Mesenchymal stem cell (in vitro differentiated cells and primary cell): ENCODE results near the gene PSMA6.
A peak's percentile ranks its signal among the peaks of the same experiment; 100 is the strongest.
"Not testable (repeated sequence)": the region's sequence is repeated elsewhere in the genome, so short reads cannot be mapped to it uniquely, and the experiment has no call there.

Experiments
- DNase-seq: peaks from one replicate; pipeline ENCODE4 v3.0.0-alpha.2; 2013
- H2AFZ ChIP-seq: one replicate; pipeline ENCODE4 v1.6.1; 2013; ENCODE audit warnings: low read depth, mild to moderate bottlenecking, control low read depth, inconsistent platforms, low read length, moderate library complexity
- H2AK5ac ChIP-seq: 2 replicates; pipeline ENCODE4 v1.6.1; 2013; ENCODE audit warnings: low read length, moderate library complexity, mild to moderate bottlenecking, inconsistent platforms; ENCODE audit not compliant: severe bottlenecking
- H2BK120ac ChIP-seq: one replicate; pipeline ENCODE4 v1.6.1; 2013; ENCODE audit warnings: low read depth, mild to moderate bottlenecking, inconsistent platforms, low read length, moderate library complexity
- H2BK12ac ChIP-seq, 2 experiments: one replicate each; pipeline ENCODE4 v1.6.1; 2013; ENCODE audit warnings: inconsistent platforms in 2 of 2, low read length in 2 of 2, mild to moderate bottlenecking in 2 of 2, moderate library complexity in 2 of 2, control low read depth in 1 of 2
- H2BK15ac ChIP-seq: one replicate; pipeline ENCODE4 v1.6.1; 2013; ENCODE audit warnings: mild to moderate bottlenecking, low read depth, inconsistent platforms; ENCODE audit not compliant: poor library complexity, severe bottlenecking
- H2BK5ac ChIP-seq: 2 replicates; pipeline ENCODE4 v1.6.1; 2013; ENCODE audit warnings: low read depth, mild to moderate bottlenecking, low read length, control low read depth, inconsistent platforms; ENCODE audit not compliant: poor library complexity, severe bottlenecking
- H3K14ac ChIP-seq, 2 experiments: one replicate each; pipeline ENCODE4 v1.6.1; 2013; ENCODE audit warnings: inconsistent platforms in 2 of 2, low read length in 2 of 2, control low read depth in 1 of 2, mild to moderate bottlenecking in 1 of 2, moderate library complexity in 1 of 2
- H3K18ac ChIP-seq, 2 experiments: one replicate each; pipeline ENCODE4 v1.6.1; 2013; ENCODE audit warnings: inconsistent platforms in 2 of 2, low read length in 2 of 2, control low read depth in 1 of 2, low read depth in 1 of 2, mild to moderate bottlenecking in 1 of 2
- H3K23ac ChIP-seq, 2 experiments: one replicate each; pipeline ENCODE4 v1.6.1; 2013; ENCODE audit warnings: inconsistent platforms in 2 of 2, low read length in 2 of 2, mild to moderate bottlenecking in 2 of 2, moderate library complexity in 2 of 2, control low read depth in 1 of 2
- H3K27ac ChIP-seq: 2 replicates; pipeline ENCODE4 v1.5.1; 2013; ENCODE audit warnings: mild to moderate bottlenecking, moderate library complexity, low read length, control low read depth, inconsistent platforms; ENCODE audit not compliant: poor library complexity, severe bottlenecking
- H3K27me3 ChIP-seq, 2 experiments: 2 replicates each; pipeline versions ENCODE4 v1.6.1 to v1.7.0; 2013; ENCODE audit warnings: low read length in 2 of 2, mild to moderate bottlenecking in 2 of 2, moderate library complexity in 2 of 2, control low read depth in 1 of 2, inconsistent platforms in 1 of 2; ENCODE audit not compliant: control insufficient read depth in 1 of 2, insufficient read depth in 1 of 2
- H3K36me3 ChIP-seq, 2 experiments: 2 replicates each; pipeline versions ENCODE4 v1.6.1 to v1.7.0; 2013; ENCODE audit warnings: low read length in 2 of 2, control low read depth in 1 of 2, inconsistent platforms in 1 of 2, low read depth in 1 of 2, mild to moderate bottlenecking in 1 of 2; ENCODE audit not compliant: insufficient read depth in 2 of 2, control insufficient read depth in 1 of 2
- H3K4ac ChIP-seq, 2 experiments: one replicate each; pipeline ENCODE4 v1.6.1; 2013; ENCODE audit warnings: inconsistent platforms in 2 of 2, low read length in 2 of 2, mild to moderate bottlenecking in 2 of 2, moderate library complexity in 2 of 2, control low read depth in 1 of 2, low read depth in 1 of 2
- H3K4me1 ChIP-seq: 2 replicates; pipeline ENCODE4 v1.6.1; 2013; ENCODE audit warnings: low read depth, low read length, control low read depth; ENCODE audit not compliant: control insufficient read depth, insufficient read depth
- H3K4me2 ChIP-seq: 2 replicates; pipeline ENCODE4 v1.6.1; 2013; ENCODE audit warnings: low read length, mild to moderate bottlenecking, inconsistent platforms; ENCODE audit not compliant: poor library complexity, severe bottlenecking
- H3K4me3 ChIP-seq, 2 experiments: 2 replicates each; pipeline versions ENCODE4 v1.5.1 to v1.7.0; 2013; ENCODE audit warnings: low read length in 2 of 2, mild to moderate bottlenecking in 2 of 2, control low read depth in 1 of 2, low read depth in 1 of 2; ENCODE audit not compliant: insufficient read depth in 1 of 2
- H3K79me1 ChIP-seq: replicated peaks from 2 replicates; pipeline ENCODE4 v1.6.1; 2013; ENCODE audit warnings: mild to moderate bottlenecking, control low read depth, low read length, inconsistent platforms; ENCODE audit not compliant: poor library complexity, severe bottlenecking
- H3K9ac ChIP-seq: 2 replicates; pipeline ENCODE4 v1.7.0; 2013; ENCODE audit warnings: mild to moderate bottlenecking, low read length, moderate library complexity
- H3K9me3 ChIP-seq: 2 replicates; pipeline ENCODE4 v1.7.0; 2013; ENCODE audit warnings: mild to moderate bottlenecking, low read length; ENCODE audit not compliant: control insufficient read depth
- H4K8ac ChIP-seq: one replicate; pipeline ENCODE4 v1.6.1; 2013; ENCODE audit warnings: inconsistent platforms, mild to moderate bottlenecking, low read length, moderate library complexity
- H4K91ac ChIP-seq: one replicate; pipeline ENCODE4 v1.6.1; 2013; ENCODE audit warnings: mild to moderate bottlenecking, low read length, inconsistent platforms
- WGBS: methylation state at CpG from one replicate; pipeline ENCODE4 v1.1.7; 2013; ENCODE audit warnings: mixed read lengths; 5-methylcytosine and 5-hydroxymethylcytosine counted together

The PSMA6 gene

DNA sequence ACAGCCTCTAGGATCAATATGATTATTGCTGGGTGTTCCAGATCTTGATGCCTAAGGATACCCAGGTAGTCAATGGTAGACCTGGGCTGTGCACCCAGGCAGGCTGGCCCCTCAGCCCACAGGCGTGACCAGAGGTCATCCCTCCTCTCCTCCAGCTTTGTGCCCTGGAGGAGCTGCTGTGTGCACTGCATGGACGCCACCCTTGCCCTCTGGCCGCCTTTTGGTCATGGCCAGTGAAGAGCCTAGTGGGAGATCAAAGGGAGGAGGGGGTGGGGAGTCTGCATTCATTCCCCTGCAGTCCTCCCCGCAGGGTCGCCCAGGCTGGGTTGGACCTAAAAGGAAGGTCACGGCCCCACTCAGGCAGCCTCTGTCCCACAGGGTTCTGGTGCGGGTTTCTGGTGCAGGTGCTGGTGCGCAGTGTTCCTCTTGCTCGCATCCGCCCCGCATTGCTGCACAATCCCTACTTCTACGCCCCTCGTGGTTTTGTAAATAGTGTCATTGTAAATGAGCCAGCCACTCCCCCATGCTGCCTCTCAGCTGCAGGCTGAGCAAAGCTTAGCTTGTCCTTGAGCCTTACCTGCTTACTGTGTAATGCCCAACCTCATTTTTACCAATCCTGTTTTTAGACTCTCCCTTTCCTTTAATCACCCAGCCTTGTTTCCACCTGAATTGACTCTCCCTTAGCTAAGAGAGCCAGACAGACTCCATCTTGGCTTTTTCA is 55.3 kb downstream of the PSMA6 start:
- H3K9ac ChIP-seq: no peak overlapping the region
- peaks cover 12% of the 10 kb centered on the region for H3K4me1 ChIP-seq

DNA sequence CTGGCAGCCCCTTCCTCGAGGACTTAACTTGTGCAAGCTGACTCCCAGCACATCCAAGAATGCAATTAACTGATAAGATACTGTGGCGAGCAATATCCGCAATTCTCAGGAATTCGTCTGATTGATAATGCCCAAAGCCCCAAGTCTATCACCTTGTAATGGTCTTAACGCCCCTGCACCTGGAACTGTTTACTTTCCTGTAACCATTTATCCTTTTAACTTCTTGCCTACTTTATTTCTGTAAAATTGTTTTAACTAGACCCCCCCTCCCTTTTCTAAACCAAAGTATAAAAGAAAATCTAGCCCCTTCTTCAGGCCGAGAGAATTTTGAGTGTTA is 55.8 kb downstream of the PSMA6 start:
- not testable (repeated sequence) for H3K14ac ChIP-seq, H3K27ac ChIP-seq, H4K8ac ChIP-seq, H3K4me3 ChIP-seq, H3K23ac ChIP-seq, H3K9me3 ChIP-seq, H2AFZ ChIP-seq, H2BK15ac ChIP-seq, H2BK5ac ChIP-seq, H2AK5ac ChIP-seq, H3K79me1 ChIP-seq, H3K4ac ChIP-seq, H4K91ac ChIP-seq, H3K18ac ChIP-seq, DNase-seq, H3K9ac ChIP-seq, H3K27me3 ChIP-seq, H2BK120ac ChIP-seq, H3K36me3 ChIP-seq, H3K4me2 ChIP-seq, H2BK12ac ChIP-seq
- peaks cover 14% of the 10 kb centered on the region for H3K4me1 ChIP-seq
- 27% methylated on average over 6 of the region's 6 CpGs for WGBS

More for the DNA sequence above, 55.3 kb downstream of the PSMA6 start:
- Histone ChIP-seq H3K14ac (no peak overlapping the region), H3K27ac (no peak overlapping the region), H2BK5ac (no peak overlapping the region), H2BK12ac (peak overlapping the region in 1 of 2 experiments; percentile 21), H2BK15ac (peak overlapping the region; percentile 37), H3K9me3 (no peaks in the 10 kb centered on the region), H3K18ac (no peak overlapping the region), H3K4me3 (no peak overlapping the region), H2AFZ (no peak overlapping the region), H2AK5ac (no peak overlapping the region), H3K4ac (no peak overlapping the region), H3K4me2 (no peak overlapping the region), H3K27me3 (no peaks in the 10 kb centered on the region), H4K91ac (peak overlapping the region; percentile 5), H3K79me1 (no peaks in the 10 kb centered on the region), H4K8ac (no peak overlapping the region), H2BK120ac (no peak overlapping the region), H3K23ac (no peak overlapping the region), H3K36me3 (no peaks in the 10 kb centered on the region)
- WGBS: 38% methylated on average over 11 of the region's 13 CpGs
- no peak for DNase-seq

DNA sequence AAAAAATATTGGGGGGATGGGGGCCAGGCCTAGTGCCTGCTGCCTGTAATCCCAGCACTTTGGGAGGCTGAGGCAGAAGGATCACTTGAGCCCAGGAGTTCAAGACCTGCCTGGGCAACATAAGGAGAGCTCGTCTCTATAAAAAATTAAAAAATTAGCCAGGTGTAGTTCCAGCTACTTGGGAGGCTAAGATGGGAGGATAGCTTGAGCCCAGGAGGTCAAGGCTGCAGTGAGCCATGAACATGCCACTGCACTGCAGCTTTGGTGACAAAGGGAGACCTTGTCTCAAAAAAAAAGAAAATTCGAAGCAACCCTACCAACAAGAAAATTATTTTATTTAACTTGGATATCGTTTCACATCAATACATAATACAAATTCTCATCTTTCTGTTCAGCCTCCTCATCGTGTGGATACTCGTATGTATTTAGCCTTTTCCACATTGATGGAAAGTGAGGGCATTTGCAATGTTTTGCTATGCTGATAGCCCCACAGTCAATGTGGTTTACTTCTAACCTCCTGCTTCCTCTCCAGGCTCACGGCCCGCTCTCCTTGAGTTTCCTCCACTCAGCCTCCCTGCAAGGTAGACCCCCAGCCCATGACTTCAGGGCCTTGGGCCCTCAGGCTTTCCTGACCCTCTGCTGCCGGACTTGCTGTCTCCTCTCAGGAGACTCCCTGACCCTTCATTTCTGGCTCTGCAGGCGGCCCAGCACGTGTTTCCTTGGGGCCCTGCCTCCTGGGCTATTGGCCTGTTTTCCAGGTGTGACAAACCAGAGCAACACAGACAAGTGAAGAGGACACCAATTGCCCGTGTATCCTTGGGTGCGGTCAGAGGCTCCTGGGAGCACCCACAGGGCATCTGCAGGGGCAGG is 57.5 kb downstream of the PSMA6 start:
- no peak overlapping the region for H3K9ac ChIP-seq
- H3K4me1 ChIP-seq: peaks cover 14% of the 10 kb centered on the region
- H3K4me3 ChIP-seq: no peak overlapping the region
- no peaks in the 10 kb centered on the region for H3K9me3 ChIP-seq
- no peak overlapping the region for H3K4ac ChIP-seq
- H4K91ac ChIP-seq: no peak overlapping the region
- H2AK5ac ChIP-seq: no peak overlapping the region
- no peak overlapping the region for H3K27ac ChIP-seq
- H3K14ac ChIP-seq: no peak overlapping the region
- no peak overlapping the region for H3K4me2 ChIP-seq
- no peak overlapping the region for H2BK5ac ChIP-seq
- H2BK15ac ChIP-seq: no peak overlapping the region
- no peak overlapping the region for H3K18ac ChIP-seq
- no peak overlapping the region for H2BK120ac ChIP-seq
- H3K79me1 ChIP-seq: no peaks in the 10 kb centered on the region
- H2BK12ac ChIP-seq: no peak overlapping the region
- no peaks in the 10 kb centered on the region for H3K27me3 ChIP-seq
- H3K23ac ChIP-seq: no peak overlapping the region
- no peaks in the 10 kb centered on the region for H3K36me3 ChIP-seq
- no peak overlapping the region for H2AFZ ChIP-seq
- WGBS: 87% methylated on average over 12 of the region's 12 CpGs
- H4K8ac ChIP-seq: no peak overlapping the region
- DNase-seq: no peak

DNA sequence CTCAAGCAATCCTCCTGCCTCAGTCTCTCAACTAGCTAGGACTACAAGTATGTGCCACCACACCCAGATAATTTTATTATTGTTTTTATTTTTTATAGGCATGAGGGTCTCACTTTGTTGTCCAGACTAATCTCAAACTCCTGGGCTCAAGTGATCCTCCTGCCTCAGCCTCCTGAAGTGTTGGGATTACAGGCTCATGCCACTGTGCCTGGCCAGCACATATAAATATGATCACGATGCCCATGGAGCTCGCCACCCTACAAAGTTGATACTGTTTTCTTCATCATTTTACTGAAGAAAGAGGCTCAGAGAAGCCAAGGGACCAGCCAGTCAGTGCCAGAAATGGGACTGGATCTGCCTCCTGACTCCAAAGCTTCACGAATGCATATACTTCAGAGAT is 59.3 kb downstream of the PSMA6 start:
- Histone ChIP-seq H3K27ac (no peak overlapping the region), H2AFZ (no peak overlapping the region), H3K14ac (no peak overlapping the region), H3K18ac (no peak overlapping the region), H3K36me3 (no peaks in the 10 kb centered on the region), H3K27me3 (no peaks in the 10 kb centered on the region), H4K91ac (no peak overlapping the region), H3K4me2 (no peak overlapping the region), H3K23ac (no peak overlapping the region), H3K79me1 (no peaks in the 10 kb centered on the region), H2BK120ac (no peak overlapping the region), H4K8ac (no peak overlapping the region), H2BK15ac (no peak overlapping the region), H3K9me3 (no peaks in the 10 kb centered on the region), H3K4me3 (no peak overlapping the region), H2BK5ac (no peak overlapping the region), H2BK12ac (no peak overlapping the region), H3K4me1 (peaks cover 14% of the 10 kb centered on the region), H3K9ac (no peak overlapping the region), H2AK5ac (no peak overlapping the region), H3K4ac (no peak overlapping the region)
- WGBS: 94% methylated on average over 3 of the region's 3 CpGs
- DNase-seq: no peak
